Neural cell (in vitro differentiated cells): Measurements from ENCODE around the gene ATE1. TPM values are rescaled to one million over a fixed set of nuclear protein-coding genes. Genes with fewer than 3 reads are reported as not detected.

ENCODE experiments used
- H2AFZ ChIP-seq: fragments of 200-600, 300-800 bp; sonication (generic), shearing (Covaris generic); 2 replicates; pipeline ENCODE4 v1.6.0; 2014; ENCODE audit warnings: low read depth, mild to moderate bottlenecking, antibody characterized with exemption, low read length, moderate library complexity
- H3F3A ChIP-seq: fragments of 200-600 bp; shearing (Covaris generic); 2 replicates; pipeline ENCODE4 v1.6.1; 2016; ENCODE audit warnings: mild to moderate bottlenecking, moderate library complexity, mixed read lengths, antibody characterized with exemption, low read length; ENCODE audit not compliant: insufficient read depth, poor library complexity, severe bottlenecking
- H3K27ac ChIP-seq: fragments of 200-600, 300-800 bp; sonication (generic), shearing (Covaris generic); 2 replicates; pipeline ENCODE4 v1.5.1; 2014; ENCODE audit warnings: mild to moderate bottlenecking, low read length, moderate library complexity
- H3K27me3 ChIP-seq: fragments of 300-800, 200-600 bp; sonication (generic), shearing (Covaris generic); 2 replicates; pipeline ENCODE4 v1.6.0; 2014; ENCODE audit warnings: mild to moderate bottlenecking, low read depth, low read length, moderate library complexity; ENCODE audit not compliant: insufficient read depth
- H3K36me3 ChIP-seq: fragments of 300-800, 200-600 bp; sonication (generic), shearing (Covaris generic); 2 replicates; pipeline ENCODE4 v1.5.1; 2014; ENCODE audit warnings: mild to moderate bottlenecking, antibody characterized with exemption, low read length, moderate library complexity; ENCODE audit not compliant: insufficient read depth
- H3K4me2 ChIP-seq: fragments of 300-800, 200-600 bp; sonication (generic), shearing (Covaris generic); 2 replicates; pipeline ENCODE4 v1.6.0; 2014; ENCODE audit warnings: mild to moderate bottlenecking, low read length
- H3K4me3 ChIP-seq: fragments of 300-800, 200-600 bp; sonication (generic), shearing (Covaris generic); 2 replicates; pipeline ENCODE4 v1.5.1; 2014; ENCODE audit warnings: mild to moderate bottlenecking, low read length, moderate library complexity
- H3K79me2 ChIP-seq: fragments of 200-600 bp; shearing (Covaris generic); replicated peaks from 2 replicates; pipeline ENCODE4 v1.6.0; 2014; ENCODE audit warnings: mild to moderate bottlenecking, low read length, moderate library complexity; ENCODE audit not compliant: insufficient read depth
- H3K9ac ChIP-seq: fragments of 300-800, 200-600 bp; sonication (generic), shearing (Covaris generic); 2 replicates; pipeline ENCODE4 v1.6.1; 2016; ENCODE audit warnings: mild to moderate bottlenecking, low read length, mixed read lengths
- H3K9me2 ChIP-seq: fragments of 200-600 bp; shearing (Covaris generic); 2 replicates; pipeline ENCODE4 v1.6.1; 2016; ENCODE audit warnings: mild to moderate bottlenecking, low read length, mixed read lengths; ENCODE audit not compliant: insufficient read depth
- H3K9me3 ChIP-seq: fragments of 200-600, 300-800 bp; sonication (generic), shearing (Covaris generic); 2 replicates; pipeline ENCODE4 v1.6.1; 2016; ENCODE audit warnings: mild to moderate bottlenecking, mixed run types, low read length, moderate library complexity, mixed read lengths
- H4K20me1 ChIP-seq: fragments of 200-600 bp; shearing (Covaris generic); 2 replicates; pipeline ENCODE4 v1.6.1; 2016; ENCODE audit warnings: mild to moderate bottlenecking, mixed run types; ENCODE audit not compliant: insufficient read depth
- EP300 ChIP-seq: fragments of 450-650 bp; conservative IDR thresholded peaks from 2 replicates; pipeline ENCODE4 v1.6.1; 2014; ENCODE audit warnings: antibody characterized with exemption, mild to moderate bottlenecking, moderate library complexity; ENCODE audit not compliant: poor library complexity, severe bottlenecking
- EZH2 ChIP-seq: fragments of 200-600, 300-800 bp; shearing (Covaris generic), sonication (generic); IDR thresholded peaks from 2 replicates; pipeline ENCODE4 v1.6.1; 2014; ENCODE audit warnings: antibody characterized with exemption, low read length, borderline replicate concordance, mild to moderate bottlenecking; ENCODE audit not compliant: insufficient read depth, poor library complexity, severe bottlenecking
- MXI1 ChIP-seq: fragments of 450-650 bp; conservative IDR thresholded peaks from 2 replicates; pipeline ENCODE4 v1.6.1; 2014; ENCODE audit warnings: antibody characterized with exemption, mild to moderate bottlenecking; ENCODE audit not compliant: poor library complexity, severe bottlenecking
- POLR2AphosphoS5 ChIP-seq: IDR thresholded peaks from 2 replicates; pipeline ENCODE4 v1.6.1; 2012
- RAD21 ChIP-seq: fragments of 450-650 bp; conservative IDR thresholded peaks from 2 replicates; pipeline ENCODE4 v1.6.1; 2014; ENCODE audit warnings: antibody characterized with exemption, mild to moderate bottlenecking, moderate library complexity
- SMC3 ChIP-seq: fragments of 450-650 bp; conservative IDR thresholded peaks from 2 replicates; pipeline ENCODE4 v1.6.1; 2014; ENCODE audit warnings: antibody characterized with exemption, mild to moderate bottlenecking, moderate library complexity; ENCODE audit not compliant: poor library complexity
- TAF1 ChIP-seq: IDR thresholded peaks from 2 replicates; pipeline ENCODE4 v1.6.1; 2012; ENCODE audit warnings: low read depth
- polyA plus RNA-seq: library from polyadenylated mRNA; depleted of rRNA; stranded (reverse); fragments of >200 nt; gene quantifications from 2 replicates; pipeline ENCODE4 v1.2.3, GENCODE V29; 2014
- TF ChIP-seq, protein P1 (sequence below): fragments of 450-650 bp; IDR thresholded peaks from 2 replicates; pipeline ENCODE4 v1.5.1; 2014; ENCODE audit warnings: antibody characterized with exemption, mild to moderate bottlenecking, moderate library complexity; ENCODE audit not compliant: poor library complexity, severe bottlenecking
- TF ChIP-seq, protein P2 (sequence below): IDR thresholded peaks from 2 replicates; pipeline ENCODE4 v1.6.1; 2012; ENCODE audit warnings: borderline replicate concordance

ATE1 gene
- polyA plus RNA-seq, 1 donor from 2014 or later = 23.7 TPM

DNA sequence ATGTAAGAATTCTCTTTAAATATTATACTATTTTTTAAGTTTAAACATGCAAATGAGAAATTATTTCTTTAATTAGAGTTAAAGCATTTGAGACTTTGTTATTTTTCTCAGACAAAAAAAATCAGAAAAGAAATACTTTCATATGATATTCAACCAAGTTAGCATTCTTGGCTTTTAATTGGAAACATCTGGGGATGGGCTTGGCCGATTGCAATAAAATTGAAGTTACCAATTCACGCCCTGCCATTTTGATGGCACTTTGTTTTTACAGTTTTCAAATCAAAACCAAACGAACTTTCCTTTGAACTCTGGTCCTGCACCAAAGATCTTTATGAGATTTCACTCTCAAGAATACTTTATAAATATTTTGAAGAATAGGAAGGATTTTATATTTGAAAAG, 127.7 kb downstream of the ATE1 start:
- TF ChIP-seq SMC3 (no peak), RAD21 (no peak), TAF1 (no peak), EZH2 (no peak), MXI1 (no peak), POLR2AphosphoS5 (no peak), EP300 (no peak)
- TF ChIP-seq, protein P1, sequence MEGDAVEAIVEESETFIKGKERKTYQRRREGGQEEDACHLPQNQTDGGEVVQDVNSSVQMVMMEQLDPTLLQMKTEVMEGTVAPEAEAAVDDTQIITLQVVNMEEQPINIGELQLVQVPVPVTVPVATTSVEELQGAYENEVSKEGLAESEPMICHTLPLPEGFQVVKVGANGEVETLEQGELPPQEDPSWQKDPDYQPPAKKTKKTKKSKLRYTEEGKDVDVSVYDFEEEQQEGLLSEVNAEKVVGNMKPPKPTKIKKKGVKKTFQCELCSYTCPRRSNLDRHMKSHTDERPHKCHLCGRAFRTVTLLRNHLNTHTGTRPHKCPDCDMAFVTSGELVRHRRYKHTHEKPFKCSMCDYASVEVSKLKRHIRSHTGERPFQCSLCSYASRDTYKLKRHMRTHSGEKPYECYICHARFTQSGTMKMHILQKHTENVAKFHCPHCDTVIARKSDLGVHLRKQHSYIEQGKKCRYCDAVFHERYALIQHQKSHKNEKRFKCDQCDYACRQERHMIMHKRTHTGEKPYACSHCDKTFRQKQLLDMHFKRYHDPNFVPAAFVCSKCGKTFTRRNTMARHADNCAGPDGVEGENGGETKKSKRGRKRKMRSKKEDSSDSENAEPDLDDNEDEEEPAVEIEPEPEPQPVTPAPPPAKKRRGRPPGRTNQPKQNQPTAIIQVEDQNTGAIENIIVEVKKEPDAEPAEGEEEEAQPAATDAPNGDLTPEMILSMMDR = no peak
- TF ChIP-seq, protein P2, sequence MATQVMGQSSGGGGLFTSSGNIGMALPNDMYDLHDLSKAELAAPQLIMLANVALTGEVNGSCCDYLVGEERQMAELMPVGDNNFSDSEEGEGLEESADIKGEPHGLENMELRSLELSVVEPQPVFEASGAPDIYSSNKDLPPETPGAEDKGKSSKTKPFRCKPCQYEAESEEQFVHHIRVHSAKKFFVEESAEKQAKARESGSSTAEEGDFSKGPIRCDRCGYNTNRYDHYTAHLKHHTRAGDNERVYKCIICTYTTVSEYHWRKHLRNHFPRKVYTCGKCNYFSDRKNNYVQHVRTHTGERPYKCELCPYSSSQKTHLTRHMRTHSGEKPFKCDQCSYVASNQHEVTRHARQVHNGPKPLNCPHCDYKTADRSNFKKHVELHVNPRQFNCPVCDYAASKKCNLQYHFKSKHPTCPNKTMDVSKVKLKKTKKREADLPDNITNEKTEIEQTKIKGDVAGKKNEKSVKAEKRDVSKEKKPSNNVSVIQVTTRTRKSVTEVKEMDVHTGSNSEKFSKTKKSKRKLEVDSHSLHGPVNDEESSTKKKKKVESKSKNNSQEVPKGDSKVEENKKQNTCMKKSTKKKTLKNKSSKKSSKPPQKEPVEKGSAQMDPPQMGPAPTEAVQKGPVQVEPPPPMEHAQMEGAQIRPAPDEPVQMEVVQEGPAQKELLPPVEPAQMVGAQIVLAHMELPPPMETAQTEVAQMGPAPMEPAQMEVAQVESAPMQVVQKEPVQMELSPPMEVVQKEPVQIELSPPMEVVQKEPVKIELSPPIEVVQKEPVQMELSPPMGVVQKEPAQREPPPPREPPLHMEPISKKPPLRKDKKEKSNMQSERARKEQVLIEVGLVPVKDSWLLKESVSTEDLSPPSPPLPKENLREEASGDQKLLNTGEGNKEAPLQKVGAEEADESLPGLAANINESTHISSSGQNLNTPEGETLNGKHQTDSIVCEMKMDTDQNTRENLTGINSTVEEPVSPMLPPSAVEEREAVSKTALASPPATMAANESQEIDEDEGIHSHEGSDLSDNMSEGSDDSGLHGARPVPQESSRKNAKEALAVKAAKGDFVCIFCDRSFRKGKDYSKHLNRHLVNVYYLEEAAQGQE = no peak
- Histone ChIP-seq H3K9me3 (no peaks in the 10 kb centered on the region), H3K4me3 (no peak overlapping the region), H3K27me3 (no peaks in the 10 kb centered on the region), H4K20me1 (no peaks in the 10 kb centered on the region), H3F3A (no peaks in the 10 kb centered on the region), H3K27ac (no peak overlapping the region), H2AFZ (no peak overlapping the region), H3K4me2 (no peak overlapping the region), H3K36me3 (no peaks in the 10 kb centered on the region), H3K9me2 (no peaks in the 10 kb centered on the region), H3K9ac (no peak overlapping the region), H3K79me2 (no peaks in the 10 kb centered on the region)

DNA sequence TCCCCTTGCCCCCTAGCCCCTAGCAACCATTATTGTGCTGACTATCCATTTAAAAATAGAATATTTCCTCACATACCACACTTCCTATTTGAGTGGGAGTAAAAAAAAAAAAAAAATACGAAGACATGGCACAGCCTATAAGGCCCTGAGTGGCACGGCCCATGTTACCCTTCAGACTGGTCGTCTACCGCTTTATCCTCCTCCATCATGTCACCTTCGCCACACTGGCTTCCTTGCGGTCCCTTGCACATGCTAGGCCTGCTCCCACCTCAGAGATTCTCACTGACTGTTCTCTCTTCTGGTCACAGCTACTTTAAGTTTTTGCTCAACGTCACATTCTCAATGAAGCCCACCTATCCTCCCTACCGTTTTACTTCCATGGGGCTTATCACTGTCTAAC, 130.3 kb downstream of the ATE1 start:
- TF ChIP-seq RAD21 (no peak), POLR2AphosphoS5 (no peak), MXI1 (no peak), EZH2 (no peak), TAF1 (no peak), SMC3 (no peak), EP300 (no peak)
- TF ChIP-seq, protein P2 = no peak
- TF ChIP-seq, protein P1 = no peak
- no peaks in the 10 kb centered on the region for H3K9me3 ChIP-seq
- no peaks in the 10 kb centered on the region for H3F3A ChIP-seq
- no peaks in the 10 kb centered on the region for H3K27me3 ChIP-seq
- H3K4me3 ChIP-seq = no peak overlapping the region
- no peaks in the 10 kb centered on the region for H3K36me3 ChIP-seq
- no peak overlapping the region for H3K4me2 ChIP-seq
- no peaks in the 10 kb centered on the region for H3K79me2 ChIP-seq
- H3K27ac ChIP-seq = no peak overlapping the region
- H4K20me1 ChIP-seq = no peaks in the 10 kb centered on the region
- no peak overlapping the region for H3K9ac ChIP-seq
- H3K9me2 ChIP-seq = no peaks in the 10 kb centered on the region
- no peak overlapping the region for H2AFZ ChIP-seq
